ENCODE measurements around the gene RALA.
"Not testable (repeated sequence)": the region's sequence is repeated elsewhere in the genome, so short reads cannot be mapped to it uniquely, and the experiment has no call there.

The RALA gene

GRCh38 chr7:39667341-39667923 lies 44.1 kb downstream of the RALA start:
- no peak for DNase-seq
- TF ChIP-seq, protein P1, sequence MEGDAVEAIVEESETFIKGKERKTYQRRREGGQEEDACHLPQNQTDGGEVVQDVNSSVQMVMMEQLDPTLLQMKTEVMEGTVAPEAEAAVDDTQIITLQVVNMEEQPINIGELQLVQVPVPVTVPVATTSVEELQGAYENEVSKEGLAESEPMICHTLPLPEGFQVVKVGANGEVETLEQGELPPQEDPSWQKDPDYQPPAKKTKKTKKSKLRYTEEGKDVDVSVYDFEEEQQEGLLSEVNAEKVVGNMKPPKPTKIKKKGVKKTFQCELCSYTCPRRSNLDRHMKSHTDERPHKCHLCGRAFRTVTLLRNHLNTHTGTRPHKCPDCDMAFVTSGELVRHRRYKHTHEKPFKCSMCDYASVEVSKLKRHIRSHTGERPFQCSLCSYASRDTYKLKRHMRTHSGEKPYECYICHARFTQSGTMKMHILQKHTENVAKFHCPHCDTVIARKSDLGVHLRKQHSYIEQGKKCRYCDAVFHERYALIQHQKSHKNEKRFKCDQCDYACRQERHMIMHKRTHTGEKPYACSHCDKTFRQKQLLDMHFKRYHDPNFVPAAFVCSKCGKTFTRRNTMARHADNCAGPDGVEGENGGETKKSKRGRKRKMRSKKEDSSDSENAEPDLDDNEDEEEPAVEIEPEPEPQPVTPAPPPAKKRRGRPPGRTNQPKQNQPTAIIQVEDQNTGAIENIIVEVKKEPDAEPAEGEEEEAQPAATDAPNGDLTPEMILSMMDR (IDR thresholded peaks at IDR 0.05; ENCODE audit: low read depth, low read length) = no peak
- no peaks in the 10 kb centered on the region; the same call in 1 of the 2 replicates for H3K36me3 ChIP-seq
- no peaks in the 10 kb centered on the region for H3K4me1 ChIP-seq
- H3K27me3 ChIP-seq = no peaks in the 10 kb centered on the region
- H3K4me3 ChIP-seq (ENCODE audit: low read depth, low read length) = no peak overlapping the region
- no peaks in the 10 kb centered on the region for H3K9me3 ChIP-seq

- not testable (repeated sequence) for H3K4me1 ChIP-seq; H3K9me3 ChIP-seq; H3K27me3 ChIP-seq; H3K4me3 ChIP-seq (ENCODE audit: low read depth, low read length); DNase-seq; H3K36me3 ChIP-seq
These were observed 44.9 kb downstream of the RALA start for GRCh38 chr7:39668280-39668679.

DNA sequence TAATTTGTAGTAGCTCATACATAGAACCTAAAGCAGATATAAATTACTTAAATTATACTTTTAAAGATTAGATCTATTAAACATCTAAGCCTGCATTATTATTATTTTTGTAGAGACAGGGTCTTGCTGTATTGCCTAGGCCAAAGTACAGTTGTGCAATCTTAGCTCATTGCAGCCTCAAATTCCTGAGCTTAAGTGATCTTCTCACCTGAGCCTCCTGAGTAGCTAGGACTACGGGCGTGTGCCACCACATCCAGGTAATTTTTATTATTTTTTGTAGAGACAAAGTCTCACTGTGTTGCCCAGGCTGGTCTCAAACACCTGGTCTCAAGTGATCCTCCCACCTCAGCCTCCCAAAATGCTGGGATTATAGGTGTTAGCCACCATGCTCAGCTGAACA lies 46.7 kb downstream of the RALA start:
- TF ChIP-seq, protein P1 (IDR thresholded peaks at IDR 0.05; ENCODE audit: low read depth, low read length) = no peak

GRCh38 chr7:39670934-39671333 lies 47.6 kb downstream of the RALA start:
- no peak for DNase-seq
- no peak overlapping the region for H3K4me3 ChIP-seq (ENCODE audit: low read depth, low read length)
- TF ChIP-seq, protein P1 (IDR thresholded peaks at IDR 0.05; ENCODE audit: low read depth, low read length) = no peak

More for the DNA sequence above, 46.7 kb downstream of the RALA start:
- Histone ChIP-seq H3K36me3 (no peaks in the 10 kb centered on the region; the same call in 1 of the 2 replicates), H3K4me1 (no peaks in the 10 kb centered on the region), H3K27me3 (no peaks in the 10 kb centered on the region), H3K4me3 (ENCODE audit: low read depth, low read length) (no peak overlapping the region), H3K9me3 (no peaks in the 10 kb centered on the region)
- DNase-seq = no peak

DNA sequence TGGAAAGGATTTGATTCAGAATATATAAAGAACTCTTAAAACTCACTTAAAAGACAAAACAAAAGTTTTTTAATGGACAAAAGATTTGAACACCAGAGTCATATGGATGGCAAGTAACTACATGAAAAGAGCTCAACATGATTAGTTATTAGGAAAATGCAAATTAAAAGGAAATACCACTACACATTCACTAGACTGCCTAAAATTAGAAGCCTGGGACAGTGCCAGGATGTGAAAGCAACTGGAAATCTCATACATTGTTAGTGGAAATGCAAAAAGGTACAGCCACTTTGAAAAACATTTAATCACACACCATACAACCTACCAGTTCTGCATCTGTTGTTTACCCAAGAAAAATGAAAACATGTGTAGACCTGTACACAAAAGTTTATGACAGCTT lies 48.8 kb downstream of the RALA start:
- no peak for DNase-seq
- H3K4me1 ChIP-seq = no peaks in the 10 kb centered on the region
- peaks cover 3% of the 10 kb centered on the region; the same call in 1 of the 2 replicates for H3K9me3 ChIP-seq
- peaks cover 3% of the 10 kb centered on the region; the same call in 1 of the 2 replicates for H3K36me3 ChIP-seq
- no peak overlapping the region for H3K4me3 ChIP-seq (ENCODE audit: low read depth, low read length)
- no peaks in the 10 kb centered on the region for H3K27me3 ChIP-seq
- TF ChIP-seq, protein P1 (IDR thresholded peaks at IDR 0.05; ENCODE audit: low read depth, low read length) = no peak

More at GRCh38 chr7:39670934-39671333, 47.6 kb downstream of the RALA start:
- no peaks in the 10 kb centered on the region for H3K27me3 ChIP-seq
- no peaks in the 10 kb centered on the region for H3K9me3 ChIP-seq
- H3K4me1 ChIP-seq = no peaks in the 10 kb centered on the region
- H3K36me3 ChIP-seq = no peaks in the 10 kb centered on the region; the same call in 1 of the 2 replicates

GRCh38 chr7:39673868-39674267 lies 50.5 kb downstream of the RALA start:
- Histone ChIP-seq H3K27me3 (no peaks in the 10 kb centered on the region), H3K4me3 (ENCODE audit: low read depth, low read length) (no peak overlapping the region), H3K4me1 (no peaks in the 10 kb centered on the region), H3K36me3 (peaks cover 3% of the 10 kb centered on the region; the same call in 1 of the 2 replicates), H3K9me3 (peaks cover 3% of the 10 kb centered on the region; the same call in 1 of the 2 replicates)
- DNase-seq = no peak
- TF ChIP-seq, protein P1 (IDR thresholded peaks at IDR 0.05; ENCODE audit: low read depth, low read length) = no peak
